GM12878 (cell line): Measurements from ENCODE around the gene ASAP2. TPM values are rescaled to one million over a fixed set of nuclear protein-coding genes. Genes with fewer than 3 reads are reported as not detected.
A peak's percentile ranks its signal among the peaks of the same experiment; 100 is the strongest.

Source experiments
- ATAC-seq: fragments of 200-7000 bp; cut with Tn5 transposase; 3 replicates; pipeline ENCODE4 v1.9.1; 2020; ENCODE audit warnings: mild to moderate bottlenecking, moderate library complexity
- Bru-seq: library from RNA; stranded (reverse); fragments of 400-500 nt; gene quantifications from one replicate; lab custom pipeline; 2021; lab: Mats Ljungman, UMichigan
- BruChase-seq, 2 experiments: library from RNA; stranded (reverse); fragments of 400-500 nt; gene quantifications; one replicate each; lab custom pipeline; 2021; lab: Mats Ljungman, UMichigan
- BruUV-seq: library from RNA; stranded (reverse); fragments of 400-500 nt; replicated peaks from 2 replicates; lab custom pipeline; 2021; lab: Mats Ljungman, UMichigan
- CTCF ChIA-PET: fragments of 300-600 bp; sonication (Branson Sonifier 250); formaldehyde crosslinking; extraction: SDS; loops from one replicate; lab custom pipeline; 2021; ENCODE audit warnings: inconsistent platforms; lab: Yijun Ruan, JAX
- POLR2A ChIA-PET: fragments of 350-600 bp; formaldehyde crosslinking; extraction: SDS; loops from one replicate; lab custom pipeline; 2021; ENCODE audit warnings: inconsistent platforms; lab: Charles Lee
- RAD21 ChIA-PET: fragments of 300-600 bp; sonication (Branson Sonifier 250); formaldehyde crosslinking; loops from one replicate; lab custom pipeline; 2023; ENCODE audit warnings: antibody characterized with exemption; ENCODE audit not compliant: unreplicated experiment; lab: Charles Lee
- SMC1A ChIA-PET: fragments of 300-600 bp; sonication (Branson Sonifier 250); formaldehyde crosslinking; loops from one replicate; lab custom pipeline; 2023; ENCODE audit not compliant: unreplicated experiment, uncharacterized antibody; lab: Charles Lee
- DNase-seq: peaks from one replicate; pipeline ENCODE4 v3.0.0-alpha.2; 2011; ENCODE audit warnings: low read depth, low spot score
- FAIRE-seq: peaks from 3 replicates; lab custom pipeline; 2011; peaks lifted over from hg19 to GRCh38; lab: Jason Lieb, UNC
- H2AFZ ChIP-seq: 2 replicates; pipeline ENCODE4 v1.6.0; 2011; ENCODE audit warnings: low read depth, low read length, control low read depth; ENCODE audit not compliant: control insufficient read depth
- H3K27ac ChIP-seq: 2 replicates; pipeline ENCODE4 v1.5.1; 2011; ENCODE audit warnings: control low read depth; ENCODE audit not compliant: control insufficient read depth, insufficient read depth
- H3K27me3 ChIP-seq, 2 experiments: replicated peaks in 1 of 2; 2 replicates each; pipeline versions ENCODE4 v1.6.0 to v1.6.1; 2011; ENCODE audit warnings: low read length in 1 of 2; ENCODE audit not compliant: control insufficient read depth in 2 of 2, insufficient read depth in 2 of 2
- H3K36me3 ChIP-seq, 2 experiments: 2 replicates each; pipeline ENCODE4 v1.5.1; 2011; ENCODE audit warnings: low read length in 1 of 2; ENCODE audit not compliant: control insufficient read depth in 2 of 2, insufficient read depth in 2 of 2
- H3K4me1 ChIP-seq: 2 replicates; pipeline ENCODE4 v1.6.1; 2011; ENCODE audit warnings: mild to moderate bottlenecking, low read length, moderate library complexity, mixed read lengths; ENCODE audit not compliant: control insufficient read depth, insufficient read depth
- H3K4me2 ChIP-seq: 2 replicates; pipeline ENCODE4 v1.6.0; 2011; ENCODE audit warnings: control low read depth; ENCODE audit not compliant: control insufficient read depth, insufficient read depth
- H3K4me3 ChIP-seq: fragments of 200-600 bp; sonication (generic); 2 replicates; pipeline ENCODE4 v1.5.1; 2016
- H3K79me2 ChIP-seq: 2 replicates; pipeline ENCODE4 v1.6.0; 2011; ENCODE audit warnings: low read length; ENCODE audit not compliant: control insufficient read depth, insufficient read depth
- H3K9ac ChIP-seq: 2 replicates; pipeline ENCODE4 v1.8.0; 2011; ENCODE audit warnings: low read length, control low read depth, mixed read lengths; ENCODE audit not compliant: control insufficient read depth, insufficient read depth
- H3K9me3 ChIP-seq: replicated peaks from 3 replicates; pipeline ENCODE4 v1.5.1; 2011; ENCODE audit warnings: mild to moderate bottlenecking, low read length; ENCODE audit not compliant: control insufficient read depth, insufficient read depth
- H4K20me1 ChIP-seq: 2 replicates; pipeline ENCODE4 v1.6.0; 2011; ENCODE audit not compliant: control insufficient read depth, insufficient read depth
- ATF2 ChIP-seq: IDR thresholded peaks from 2 replicates; pipeline ENCODE4 v1.6.1; 2012; ENCODE audit warnings: low read length, inconsistent platforms
- ATF3 ChIP-seq: IDR thresholded peaks from 2 replicates; pipeline ENCODE4 v1.6.1; 2011; ENCODE audit warnings: low read depth, mild to moderate bottlenecking, low read length, moderate library complexity, borderline replicate concordance; ENCODE audit errors: extremely low read depth
- MLLT1 ChIP-seq: fragments of 450-650 bp; IDR thresholded peaks from 2 replicates; pipeline ENCODE4 v1.6.1; 2016; ENCODE audit warnings: mild to moderate bottlenecking
- MYB ChIP-seq: fragments of 150-350 bp; IDR thresholded peaks from 2 replicates; pipeline ENCODE4 v1.6.1; 2014; ENCODE audit warnings: mild to moderate bottlenecking, low read depth, low read length, borderline replicate concordance
- PBX3 ChIP-seq: IDR thresholded peaks from 2 replicates; pipeline ENCODE4 v1.6.1; 2011; ENCODE audit warnings: mild to moderate bottlenecking, low read depth, low read length, moderate library complexity; ENCODE audit not compliant: insufficient replicate concordance
- POLR2AphosphoS5 ChIP-seq: IDR thresholded peaks from 2 replicates; pipeline ENCODE4 v1.6.1; 2011; ENCODE audit warnings: mild to moderate bottlenecking, low read length, inconsistent platforms
- RAD21 ChIP-seq: IDR thresholded peaks from 2 replicates; pipeline ENCODE4 v1.6.1; 2011; ENCODE audit warnings: mild to moderate bottlenecking, low read depth, low read length, moderate library complexity; ENCODE audit not compliant: insufficient read depth
- RBBP5 ChIP-seq: fragments of 200-600 bp; sonication (generic); conservative IDR thresholded peaks from 2 replicates; pipeline ENCODE4 v1.6.1; 2016
- RCOR1 ChIP-seq: conservative IDR thresholded peaks from 2 replicates; pipeline ENCODE4 v1.6.1; 2012; ENCODE audit warnings: low read depth, low read length, improper control_type of control experiment
- SPI1 ChIP-seq: IDR thresholded peaks from 2 replicates; pipeline ENCODE4 v1.6.1; 2011; ENCODE audit warnings: low read depth, mild to moderate bottlenecking, low read length, moderate library complexity, borderline replicate concordance; ENCODE audit not compliant: insufficient read depth
- ZNF384 ChIP-seq: IDR thresholded peaks from 2 replicates; pipeline ENCODE4 v1.6.1; 2012; ENCODE audit warnings: low read depth, mild to moderate bottlenecking, low read length, improper control_type of control experiment, borderline replicate concordance
- ZZZ3 ChIP-seq: IDR thresholded peaks from 2 replicates; pipeline ENCODE4 v1.6.1; 2011; ENCODE audit warnings: low read depth; ENCODE audit not compliant: control insufficient read depth, insufficient read length
- WGBS: methylation state at CpG from one replicate; pipeline ENCODE4 v1.1.6; 2016; ENCODE audit warnings: low lambda C conversion rate; ENCODE audit not compliant: insufficient replicate concordance, insufficient coverage; ENCODE audit errors: missing lambda C conversion rate; 5-methylcytosine and 5-hydroxymethylcytosine counted together
- in situ Hi-C: fragments of 300-500 bp; cut with MboI; formaldehyde crosslinking; loops from 9 replicates; pipeline ENCODE4 v1.14.3; 2018; ENCODE audit warnings: mixed read lengths
- intact Hi-C: fragments of 100-400 bp; cut with micrococcal nuclease; formaldehyde crosslinking; loops from one replicate; pipeline ENCODE4 v1.14.2; 2022; ENCODE audit not compliant: unreplicated experiment
- long read RNA-seq, 2 experiments: library from polyadenylated mRNA; unstranded; transcript quantifications; one replicate each; pipeline ENCODE4 v2.0.0, GENCODE V29; 2019 to 2020
- polyA minus RNA-seq, 3 experiments: library from RNA; depleted of rRNA, polyadenylated mRNA; stranded (reverse); fragments of >200 nt; gene quantifications; 2 replicates each; pipeline ENCODE4 v1.2.3, GENCODE V29; 2011
- polyA plus RNA-seq, 11 experiments: library from polyadenylated mRNA; depleted of rRNA in 4 of 11; unstranded in 6 of 11; stranded (reverse) in 5 of 11; fragments of >200 nt; fragmentation: Nextera tagmentation in 4 of 11; fragmentation: Illumina TruSeq in 1 of 11; extraction: Ambion mirVana in 4 of 11; extraction: Trizol in 1 of 11; gene quantifications; 1 replicate in 1 of 11; 2 replicates in 10 of 11; pipeline versions ENCODE4 v1.2.1 to v1.2.3, GENCODE V29; 2011 to 2016; ENCODE audit warnings: inconsistent platforms in 2 of 11, missing spikeins in 2 of 11, low read depth in 1 of 11
- total RNA-seq, 4 experiments: library from RNA; depleted of rRNA in 3 of 4; stranded (reverse); fragments of >200 nt in 3 of 4; fragmentation: Illumina TruSeq in 1 of 4; extraction: Trizol in 1 of 4; gene quantifications; 2 replicates each; pipeline versions ENCODE4 v1.2.1 to v1.2.3, GENCODE V29; 2013 to 2021

Gene ASAP2
- total RNA-seq (2013; cell fraction: nucleolus; rRNA removed), result 0.06 TPM in 1 of 2 replicates, not detected in the other
- 0.06 and 0.16 TPM in 2 replicates for total RNA-seq (2014; rRNA removed)
- 0.05 and 0.09 TPM in 2 replicates for total RNA-seq (2014; rRNA removed; fragmentation: Illumina TruSeq; extraction: Trizol)
- 0.10 and 0.13 TPM in 2 replicates for total RNA-seq (2021)
- 0.04 TPM for polyA plus RNA-seq (2011; ENCODE audit: low read depth)
- 0.27 and 0.53 TPM in 2 replicates for polyA plus RNA-seq (2011; rRNA removed)
- polyA plus RNA-seq (2011; cell fraction: cytosol; rRNA removed), result 0.18 and 0.22 TPM in 2 replicates
- 0.46 and 0.76 TPM in 2 replicates for polyA plus RNA-seq (2011; cell fraction: nucleus; rRNA removed)
- 0.04 TPM in 1 of 2 replicates, not detected in the other for polyA plus RNA-seq (2012)
- polyA plus RNA-seq (2014; fragmentation: Illumina TruSeq; extraction: Trizol), result 0.06 and 0.08 TPM in 2 replicates
- under 1 TPM in 1 of 2 experiments, not detected in 1; 0.05 TPM for polyA plus RNA-seq (2014; fragmentation: Nextera tagmentation; extraction: Ambion mirVana)
- not detected in 2 replicates for polyA plus RNA-seq (2014; rRNA removed)
- polyA plus RNA-seq (2016; fragmentation: Nextera tagmentation; extraction: Ambion mirVana), result not detected
- 0.15 and 1.6 TPM in 2 replicates for polyA minus RNA-seq (2011; rRNA and poly(A)+ RNA removed)
- polyA minus RNA-seq (2011; cell fraction: cytosol; rRNA and poly(A)+ RNA removed), result 0.40 and 0.42 TPM in 2 replicates
- 0.19 and 0.36 TPM in 2 replicates for polyA minus RNA-seq (2011; cell fraction: nucleus; rRNA and poly(A)+ RNA removed)
- percentile 16 among the genes with signal in this experiment for Bru-seq, nascent RNA
- percentile 20 among the genes with signal in this experiment for BruChase-seq, experiment 1, labeled RNA remaining after a 6-hour chase
- percentile 21 among the genes with signal in this experiment for BruChase-seq, experiment 2, labeled RNA remaining after a 2-hour chase
- long read RNA-seq, experiment 1, result 0 reads
- long read RNA-seq, experiment 2, result 0 reads

- BruUV-seq, result no TSS peak
- Histone ChIP-seq H3K36me3 (no peaks in the 10 kb centered on the region), H2AFZ (0 out of 2 replicates have a peak within 1 kb of the TSS, but pooled peaks have one; percentile 13), H3K27me3 (peaks cover 4 to 15% of the 10 kb centered on the region in 2 experiments), H3K9ac (no peak within 1 kb of the TSS), H3K4me2 (peak within 1 kb of the TSS; percentile 87), H4K20me1 (no peaks in the 10 kb centered on the region), H3K27ac (no peak within 1 kb of the TSS), H3K9me3 (no peaks in the 10 kb centered on the region), H3K4me3 (peak within 1 kb of the TSS; percentile 71), H3K4me1 (0 out of 2 replicates have a peak, but pooled peaks cover 4% of the 10 kb centered on the region), H3K79me2 (no peaks in the 10 kb centered on the region)
- intact Hi-C loops, result loop anchor here (5.0 kb wide), 1 partner anchor 64 kb away; no protein-coding TSS in a partner anchor
- FAIRE-seq (no peak), DNase-seq (no peak), ATAC-seq (peak; percentile 85)
- ChIA-PET SMC1A (interaction anchor here (0.6 to 1.5 kb wide), 3 partner anchors 18 to 76 kb away, joined by 3 to 7 read pairs (median 3); no protein-coding TSS in a partner anchor), CTCF (interaction anchor here (1.1 to 2.3 kb wide), 5 partner anchors 12 to 165 kb away, joined by 3 to 7 read pairs (median 5); no protein-coding TSS in a partner anchor), RAD21 (interaction anchor here (1.2 to 1.3 kb wide), 2 partner anchors 27 to 114 kb away, joined by 3 to 4 read pairs; no protein-coding TSS in a partner anchor), POLR2A (interaction anchor here (0.6 to 0.7 kb wide), 2 partner anchors 494 to 635 kb away, joined by 3 to 7 read pairs; no protein-coding TSS in a partner anchor)
- WGBS, result 5% methylated on average over 59 of the region's 128 CpGs
- in situ Hi-C loops, result no loop called here
- TF ChIP-seq RAD21 (peak; percentile 21; the same call in 1 of the 2 replicates), MLLT1 (no peak), ATF2 (no peak), MYB (no peak), ZZZ3 (no peak), PBX3 (no peak), ATF3 (no peak), SPI1 (no peak), ZNF384 (no peak), RBBP5 (no peak), POLR2AphosphoS5 (no peak), RCOR1 (no peak)
These were observed at the start of gene ASAP2 for GRCh38 chr2:9205963-9206948. Gene ASAP2 (plus strand): TSS chr2:9206812. CDS start chr2:9207105, 293 bp downstream.
